Neural cell (in vitro differentiated cells): ENCODE measurements around the gene PIK3AP1.

Experiments
- CTCF ChIP-seq: fragments of 450-650 bp; IDR thresholded peaks from 2 replicates; pipeline ENCODE4 v1.5.1; 2014; ENCODE audit warnings: antibody characterized with exemption, mild to moderate bottlenecking, moderate library complexity; ENCODE audit not compliant: poor library complexity, severe bottlenecking
- EZH2 ChIP-seq: fragments of 200-600, 300-800 bp; shearing (Covaris generic), sonication (generic); IDR thresholded peaks from 2 replicates; pipeline ENCODE4 v1.6.1; 2014; ENCODE audit warnings: antibody characterized with exemption, low read length, borderline replicate concordance, mild to moderate bottlenecking; ENCODE audit not compliant: insufficient read depth, poor library complexity, severe bottlenecking
- POLR2AphosphoS5 ChIP-seq: IDR thresholded peaks from 2 replicates; pipeline ENCODE4 v1.6.1; 2012
- REST ChIP-seq: IDR thresholded peaks from 2 replicates; pipeline ENCODE4 v1.6.1; 2012; ENCODE audit warnings: borderline replicate concordance

GRCh38 chr10:96667401-96667800 lies 52.9 kb downstream of the PIK3AP1 start:
- TF ChIP-seq POLR2AphosphoS5 (no peak), CTCF (no peak), EZH2 (no peak), REST (no peak)
